GM21529 (cell line): ENCODE data around the gene USP5.
"Not testable (repeated sequence)": the region's sequence is repeated elsewhere in the genome, so short reads cannot be mapped to it uniquely, and the experiment has no call there.

ENCODE experiments used
- ATAC-seq: cut with Tn5 transposase; IDR thresholded peaks from one replicate; pipeline ENCODE4 v1.9.1; 2021; ENCODE audit not compliant: unreplicated experiment

USP5 gene

DNA sequence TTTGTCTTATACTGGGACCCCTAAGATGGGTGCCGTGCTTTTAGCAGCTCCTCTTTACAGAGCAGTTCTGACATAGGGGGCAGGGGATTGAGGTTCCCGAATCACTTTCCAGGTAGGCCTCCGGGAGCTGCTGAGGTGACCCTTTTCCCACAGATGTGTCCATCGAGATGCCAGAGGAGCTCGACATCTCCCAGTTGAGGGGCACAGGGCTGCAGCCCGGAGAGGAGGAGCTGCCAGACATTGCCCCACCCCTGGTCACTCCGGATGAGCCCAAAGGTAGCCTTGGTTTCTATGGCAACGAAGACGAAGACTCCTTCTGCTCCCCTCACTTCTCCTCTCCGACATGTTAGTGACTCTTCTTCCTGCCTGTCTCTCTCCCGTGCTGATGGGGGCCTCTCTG lies 11.1 kb downstream of the USP5 start:
- no peak for ATAC-seq

DNA sequence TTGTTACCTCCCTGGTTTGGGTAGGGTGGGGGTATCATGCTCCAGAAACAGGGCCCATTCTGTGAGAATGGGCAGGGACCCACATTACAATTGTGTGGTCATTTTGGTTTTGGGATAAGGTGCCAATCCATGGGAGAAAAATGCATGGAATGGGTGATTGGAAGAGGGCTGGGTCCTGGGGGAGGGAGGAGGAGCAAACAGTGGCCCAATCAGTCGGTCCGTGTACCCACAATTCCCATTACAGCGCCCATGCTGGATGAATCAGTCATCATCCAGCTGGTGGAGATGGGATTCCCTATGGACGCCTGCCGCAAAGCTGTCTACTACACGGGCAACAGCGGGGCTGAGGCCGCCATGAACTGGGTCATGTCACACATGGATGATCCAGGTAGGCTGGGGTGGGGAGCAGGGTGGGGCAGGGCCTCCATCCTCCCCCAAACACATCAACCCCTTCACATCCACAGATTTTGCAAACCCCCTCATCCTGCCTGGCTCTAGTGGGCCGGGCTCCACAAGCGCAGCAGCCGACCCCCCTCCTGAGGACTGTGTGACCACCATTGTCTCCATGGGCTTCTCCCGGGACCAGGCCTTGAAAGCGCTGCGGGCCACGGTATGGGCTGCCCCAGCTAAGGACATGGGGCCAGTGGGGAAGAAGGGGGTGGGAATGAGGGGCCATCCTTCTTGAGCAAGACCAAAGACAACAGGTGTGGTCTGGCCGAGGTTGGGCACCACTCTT lies 11.8 kb downstream of the USP5 start:
- ATAC-seq = no peak

DNA sequence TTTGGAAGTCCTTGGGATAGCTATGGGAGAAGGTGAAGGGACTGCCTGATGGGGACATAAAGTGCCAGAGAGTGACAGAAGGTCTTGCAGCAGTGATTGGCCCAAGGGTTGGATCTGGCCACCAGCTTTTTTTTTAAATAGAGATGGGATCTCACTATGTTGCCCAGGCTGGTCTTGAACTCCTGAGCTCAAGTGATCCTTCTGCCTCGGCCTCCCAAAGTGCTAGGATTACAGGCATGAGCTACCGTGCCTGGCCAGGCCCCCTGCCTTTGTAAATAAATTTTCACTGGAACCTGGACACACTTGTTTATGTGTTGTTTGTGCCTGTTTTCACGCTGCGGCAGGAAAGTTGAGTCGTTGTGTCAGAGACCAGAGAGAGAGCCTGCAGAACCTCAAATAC lies 13.4 kb downstream of the USP5 start:
- not testable (repeated sequence) for ATAC-seq

DNA sequence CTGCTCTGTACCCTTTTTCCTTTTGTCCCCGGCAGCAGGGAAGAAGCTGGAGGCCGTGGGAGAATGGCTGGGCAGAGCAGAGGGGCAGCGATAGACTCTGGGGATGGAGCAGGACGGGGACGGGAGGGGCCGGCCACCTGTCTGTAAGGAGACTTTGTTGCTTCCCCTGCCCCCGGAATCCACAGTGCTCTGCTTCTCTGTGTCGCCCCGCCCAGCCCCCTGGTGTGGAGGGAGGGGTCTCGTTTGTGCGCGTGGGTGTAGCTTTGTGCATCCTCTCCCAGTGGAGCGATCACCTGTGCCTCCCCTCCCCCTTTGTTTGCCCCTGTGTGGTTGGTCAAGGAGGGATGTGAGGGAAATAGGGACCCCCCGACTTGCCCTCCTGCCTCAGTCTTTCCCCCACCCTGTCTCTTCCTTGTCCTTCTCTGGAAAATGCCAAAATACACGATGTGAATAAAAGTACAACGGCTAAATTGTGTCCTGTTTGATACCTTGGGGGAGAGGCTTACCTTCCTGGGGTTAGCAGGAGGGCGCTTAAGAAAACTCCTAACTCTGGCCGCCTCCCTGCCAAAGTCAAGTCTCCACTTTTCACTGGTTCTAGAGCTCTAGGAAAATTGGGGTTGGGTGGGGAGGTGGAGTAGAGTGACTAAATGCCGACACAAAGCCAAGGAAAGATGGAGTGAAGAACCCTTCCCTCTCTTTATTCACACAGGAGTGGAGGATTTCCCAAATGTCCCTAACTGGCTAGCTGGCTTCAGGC lies 14.4 kb downstream of the USP5 start:
- ATAC-seq = no peak

DNA sequence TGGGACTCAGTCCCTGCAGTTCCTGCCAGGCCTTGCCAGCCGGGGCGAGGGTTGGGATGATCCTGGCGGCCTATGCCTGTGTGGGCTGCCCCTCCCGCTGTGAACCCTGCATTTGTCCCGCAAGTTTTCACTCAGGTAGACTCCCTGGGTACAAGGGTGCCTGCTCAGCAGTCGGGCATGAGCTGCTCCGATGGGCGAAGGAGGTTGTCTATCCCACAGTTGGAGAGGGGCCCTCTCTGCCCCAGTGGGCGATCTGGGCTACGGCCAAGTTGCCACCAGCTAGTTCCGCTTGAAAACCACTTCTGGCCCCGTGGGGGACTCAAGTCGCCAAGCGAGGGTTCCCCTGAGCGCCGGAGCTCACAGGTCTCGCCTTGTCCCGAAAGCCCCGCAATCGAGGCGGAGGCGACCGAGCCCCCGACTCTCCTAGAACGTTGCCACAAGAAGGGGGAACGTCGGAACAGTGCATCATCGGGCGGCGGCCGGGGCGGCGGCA lies 15.0 kb downstream of the USP5 start:
- peak; percentile 17 for ATAC-seq

DNA sequence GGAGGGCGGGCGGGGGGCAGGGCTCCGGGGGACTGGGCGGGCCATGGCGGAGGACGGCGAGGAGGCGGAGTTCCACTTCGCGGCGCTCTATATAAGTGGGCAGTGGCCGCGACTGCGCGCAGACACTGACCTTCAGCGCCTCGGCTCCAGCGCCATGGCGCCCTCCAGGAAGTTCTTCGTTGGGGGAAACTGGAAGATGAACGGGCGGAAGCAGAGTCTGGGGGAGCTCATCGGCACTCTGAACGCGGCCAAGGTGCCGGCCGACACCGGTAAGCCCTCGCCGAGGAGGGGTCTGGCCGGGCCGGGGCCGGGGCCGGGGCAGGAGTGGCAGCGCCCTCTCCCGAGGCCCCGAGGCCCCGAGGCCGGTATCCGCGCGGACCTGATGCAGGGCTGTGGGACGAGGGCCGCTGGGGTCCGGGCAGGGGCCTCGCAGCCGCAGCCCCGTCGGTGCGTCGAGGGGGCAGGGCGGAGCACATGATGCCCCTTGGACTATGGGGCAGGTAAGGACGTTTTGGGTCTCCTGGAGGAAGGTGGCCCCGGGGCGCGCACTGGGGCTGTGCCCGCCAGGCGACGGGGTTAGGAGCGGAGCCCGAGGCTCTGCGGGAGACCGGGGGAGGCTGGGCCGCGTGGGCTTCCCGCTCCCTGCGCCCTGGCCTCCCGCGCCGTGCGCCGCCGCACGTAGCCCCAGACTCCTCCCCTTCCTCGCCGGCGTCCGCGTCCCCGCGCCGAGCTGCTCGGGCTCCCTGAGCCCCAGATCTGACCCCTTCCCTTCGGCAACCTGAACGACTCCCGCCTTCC lies 15.7 kb downstream of the USP5 start, which contains the start of gene TPI1:
Gene TPI1, plus strand, starts transcription at position 119 of the 798 bp plus-strand sequence. Its CDS starts 36 bp downstream, at position 155.
- ATAC-seq = peak; percentile 55

DNA sequence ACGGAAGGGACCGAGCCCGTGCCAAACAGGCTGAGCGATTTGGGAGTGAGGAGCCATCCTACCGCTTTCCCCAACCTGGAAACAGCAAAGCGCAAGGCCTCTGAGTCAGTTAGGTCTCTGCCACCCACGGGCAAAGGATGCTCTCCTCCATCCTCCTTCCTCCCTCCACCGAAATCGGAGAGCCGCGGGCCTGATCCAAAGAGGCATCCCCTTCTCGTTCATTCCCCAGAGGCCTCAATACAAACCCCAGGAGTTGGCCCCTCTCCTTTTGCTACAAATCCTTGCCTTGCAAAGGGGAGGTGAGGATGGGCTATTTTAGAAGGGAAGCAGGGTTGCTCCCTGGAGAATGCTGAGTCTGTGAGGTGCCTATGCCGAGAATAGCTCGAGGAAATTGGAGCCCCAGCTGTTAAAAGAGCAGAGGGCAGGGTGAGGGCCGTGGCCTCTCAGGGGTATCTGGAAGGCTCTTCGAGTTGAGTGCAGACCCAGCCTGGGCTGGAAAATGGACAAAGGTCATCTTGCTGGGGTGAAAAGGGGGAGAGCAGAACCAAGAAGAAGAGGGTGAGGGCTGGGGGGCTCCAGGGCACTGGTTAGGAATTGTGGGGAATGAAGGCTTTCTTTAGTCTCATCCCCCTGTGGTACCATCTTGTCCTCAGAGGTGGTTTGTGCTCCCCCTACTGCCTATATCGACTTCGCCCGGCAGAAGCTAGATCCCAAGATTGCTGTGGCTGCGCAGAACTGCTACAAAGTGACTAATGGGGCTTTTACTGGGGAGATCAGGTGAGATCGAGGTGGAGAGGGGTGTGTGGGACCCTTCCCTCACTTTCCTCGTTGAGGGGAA lies 16.5 kb downstream of the USP5 start:
- ATAC-seq = no peak

DNA sequence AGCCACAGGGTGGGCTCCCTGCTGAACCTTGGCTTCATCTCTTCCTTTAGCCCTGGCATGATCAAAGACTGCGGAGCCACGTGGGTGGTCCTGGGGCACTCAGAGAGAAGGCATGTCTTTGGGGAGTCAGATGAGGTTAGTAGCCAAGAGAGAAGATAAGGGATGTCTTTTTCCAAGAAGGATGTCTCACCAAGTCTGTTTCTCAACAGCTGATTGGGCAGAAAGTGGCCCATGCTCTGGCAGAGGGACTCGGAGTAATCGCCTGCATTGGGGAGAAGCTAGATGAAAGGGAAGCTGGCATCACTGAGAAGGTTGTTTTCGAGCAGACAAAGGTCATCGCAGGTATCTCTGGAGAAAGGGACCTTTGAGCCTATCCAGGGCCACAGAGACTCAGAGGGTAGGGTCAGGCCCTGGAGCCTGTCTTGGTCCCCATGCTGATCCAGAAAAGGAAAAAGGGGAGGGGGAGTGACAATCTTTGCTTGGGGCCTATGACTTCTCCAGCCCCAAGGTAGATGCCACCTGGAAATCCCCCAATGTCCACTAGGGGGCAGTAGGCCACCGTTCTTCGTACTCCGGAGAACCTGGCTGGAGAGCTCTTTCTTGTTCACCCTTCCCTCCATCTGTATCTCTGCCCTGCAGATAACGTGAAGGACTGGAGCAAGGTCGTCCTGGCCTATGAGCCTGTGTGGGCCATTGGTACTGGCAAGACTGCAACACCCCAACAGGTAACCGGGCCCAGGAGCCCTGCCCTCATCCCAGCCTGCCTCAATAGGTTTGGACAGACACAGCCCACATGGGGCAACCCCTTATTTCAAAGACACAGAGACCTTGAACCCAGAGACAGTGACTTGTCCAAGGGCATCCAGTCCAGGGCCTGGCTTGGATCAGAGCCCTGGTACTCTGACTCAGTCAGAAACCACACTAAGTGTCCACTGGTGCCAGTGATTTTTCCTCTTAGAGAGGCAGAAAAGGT lies 17.4 kb downstream of the USP5 start:
- no peak for ATAC-seq

DNA sequence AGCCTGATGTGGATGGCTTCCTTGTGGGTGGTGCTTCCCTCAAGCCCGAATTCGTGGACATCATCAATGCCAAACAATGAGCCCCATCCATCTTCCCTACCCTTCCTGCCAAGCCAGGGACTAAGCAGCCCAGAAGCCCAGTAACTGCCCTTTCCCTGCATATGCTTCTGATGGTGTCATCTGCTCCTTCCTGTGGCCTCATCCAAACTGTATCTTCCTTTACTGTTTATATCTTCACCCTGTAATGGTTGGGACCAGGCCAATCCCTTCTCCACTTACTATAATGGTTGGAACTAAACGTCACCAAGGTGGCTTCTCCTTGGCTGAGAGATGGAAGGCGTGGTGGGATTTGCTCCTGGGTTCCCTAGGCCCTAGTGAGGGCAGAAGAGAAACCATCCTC lies 18.4 kb downstream of the USP5 start:
- ATAC-seq = not testable (repeated sequence)

DNA sequence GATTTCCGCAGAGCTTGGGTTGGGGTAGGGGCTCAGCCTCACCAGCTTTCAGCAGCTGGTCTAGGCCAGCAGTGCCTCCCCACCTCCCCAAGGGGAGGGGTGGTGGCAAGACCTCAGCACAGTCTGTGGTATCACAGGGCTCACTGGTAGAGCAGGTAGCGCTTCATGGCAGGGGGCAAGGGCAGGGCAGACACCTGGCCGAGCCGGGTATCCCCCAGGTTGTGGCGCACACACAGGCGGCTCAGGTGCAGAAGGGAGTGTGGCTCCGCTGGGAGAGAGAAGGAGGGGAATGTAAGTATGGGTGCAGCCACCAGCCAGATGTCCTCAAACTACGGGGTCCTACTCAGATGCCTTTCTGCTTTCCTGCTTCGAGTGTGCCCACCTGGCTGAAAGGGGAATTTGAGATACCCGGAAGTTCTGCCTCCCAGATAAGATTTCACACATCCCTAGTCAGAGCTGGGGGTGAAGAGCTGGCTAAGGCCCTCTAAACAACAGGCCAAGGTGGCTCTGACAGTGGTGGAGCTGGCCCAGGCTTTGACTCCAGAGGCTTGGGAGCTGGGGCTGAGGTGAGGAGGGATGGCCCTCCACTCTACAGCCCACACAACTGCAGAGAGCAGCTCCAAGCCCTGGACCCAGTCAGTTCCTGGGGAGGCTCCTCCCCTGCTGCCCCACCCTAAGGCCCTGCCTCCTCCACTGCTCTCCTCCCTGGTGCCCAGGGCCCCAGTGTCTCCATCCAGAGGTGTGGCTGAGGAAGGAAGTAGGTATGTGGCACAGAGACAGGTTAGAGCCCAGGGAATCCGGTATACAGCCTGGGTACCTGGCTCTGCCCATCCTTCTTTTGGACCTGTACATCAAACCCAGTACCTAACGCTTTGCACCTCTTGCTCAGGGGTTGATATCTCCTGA lies 19.4 kb downstream of the USP5 start:
- ATAC-seq = no peak

DNA sequence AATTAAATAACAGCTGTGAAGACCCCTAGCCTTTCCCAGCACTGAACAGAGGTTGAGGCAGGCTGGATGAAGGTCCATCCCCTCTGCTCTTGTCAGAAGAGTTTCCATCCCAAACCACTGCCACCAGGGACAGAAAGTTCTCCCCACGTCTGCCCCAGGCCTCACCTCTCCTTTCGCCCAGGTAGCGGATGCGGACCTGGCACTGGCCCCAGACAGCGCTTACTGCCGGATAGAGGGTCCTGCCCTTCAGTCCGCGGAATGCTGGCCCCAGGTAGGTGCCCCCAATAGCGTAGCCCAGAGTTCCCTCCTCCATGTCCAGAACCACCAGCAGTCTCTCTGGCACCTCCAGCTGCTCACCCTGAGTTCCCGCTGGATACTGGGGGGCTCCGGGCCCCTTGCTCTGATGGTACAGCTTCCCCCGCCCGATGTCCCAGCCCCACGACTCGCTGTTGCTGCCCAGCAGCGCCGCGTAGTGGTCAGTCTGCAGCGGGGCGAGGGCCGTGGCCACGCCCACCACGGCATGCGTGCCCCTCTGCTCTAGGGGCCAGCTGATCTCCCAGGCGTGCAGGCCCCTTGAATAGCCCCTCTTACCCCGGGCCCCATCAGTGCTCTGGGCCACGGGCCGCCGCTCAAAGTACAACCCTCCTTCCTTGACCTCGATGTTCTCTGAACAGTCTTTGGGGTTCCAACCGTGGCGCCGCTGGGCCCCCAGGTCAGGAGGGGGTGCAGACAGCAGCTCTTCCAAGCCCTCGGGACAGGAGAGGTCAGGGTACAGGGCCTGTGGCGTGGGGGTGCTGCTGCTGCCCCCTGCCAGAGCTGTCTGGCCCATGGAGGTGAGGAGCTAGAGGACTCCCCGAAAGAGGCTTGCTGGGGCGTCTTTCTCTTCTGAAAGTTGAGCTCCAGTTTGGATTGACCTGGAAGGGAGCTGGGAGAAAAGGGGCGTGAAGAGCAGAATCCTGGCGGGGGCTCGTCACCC lies 20.4 kb downstream of the USP5 start:
- no peak for ATAC-seq

DNA sequence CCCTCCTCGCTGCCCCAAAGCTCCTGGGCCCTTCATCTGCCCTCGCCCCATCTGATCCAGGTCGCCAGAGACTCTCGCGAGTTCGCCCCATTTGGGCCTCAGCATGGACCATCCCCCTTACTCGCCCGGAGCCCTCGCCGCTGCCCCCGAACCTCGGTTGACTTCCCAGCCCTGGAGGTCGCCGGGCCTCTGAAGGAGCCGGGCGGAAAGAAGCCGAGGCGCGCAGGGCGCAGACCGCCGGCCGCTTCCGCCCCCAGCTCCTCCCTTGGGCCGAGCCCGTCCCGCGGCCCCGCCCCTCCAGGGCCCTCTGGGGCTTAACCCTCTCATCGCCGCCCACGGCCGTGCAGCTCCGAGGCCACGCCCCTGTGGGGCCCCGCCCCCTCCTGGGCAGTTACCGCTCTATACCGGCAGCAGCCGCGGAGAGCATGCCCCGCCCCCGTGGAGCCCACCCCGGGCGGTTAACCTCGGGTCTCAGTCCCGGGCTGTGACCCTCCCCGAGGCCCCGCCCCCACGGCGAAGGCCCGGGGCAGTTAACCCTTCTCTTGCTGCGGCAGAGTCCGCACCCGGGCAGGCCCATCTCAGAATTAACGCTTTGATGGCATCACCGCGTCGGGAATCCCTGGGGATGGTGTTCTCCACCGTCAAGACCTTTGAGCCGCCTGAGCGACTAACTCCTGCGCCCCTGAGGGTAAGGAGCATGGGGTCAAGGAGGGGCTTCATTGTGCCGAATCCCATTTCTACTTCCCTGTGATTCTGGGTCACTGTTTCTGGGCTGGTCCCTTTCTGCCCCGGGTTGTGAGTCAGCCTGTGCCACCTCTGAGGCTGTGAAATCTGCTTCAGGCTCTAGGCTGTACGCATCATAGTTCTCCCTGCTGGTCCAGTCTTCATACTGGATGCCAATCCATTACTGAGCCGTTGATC lies 21.4 kb downstream of the USP5 start, which contains the start of gene SPSB2:
Gene SPSB2, minus strand, starts transcription at position 210 of the 921 bp plus-strand sequence. CDS start 402 bp downstream, outside the sequence.
- ATAC-seq = peak; percentile 70

DNA sequence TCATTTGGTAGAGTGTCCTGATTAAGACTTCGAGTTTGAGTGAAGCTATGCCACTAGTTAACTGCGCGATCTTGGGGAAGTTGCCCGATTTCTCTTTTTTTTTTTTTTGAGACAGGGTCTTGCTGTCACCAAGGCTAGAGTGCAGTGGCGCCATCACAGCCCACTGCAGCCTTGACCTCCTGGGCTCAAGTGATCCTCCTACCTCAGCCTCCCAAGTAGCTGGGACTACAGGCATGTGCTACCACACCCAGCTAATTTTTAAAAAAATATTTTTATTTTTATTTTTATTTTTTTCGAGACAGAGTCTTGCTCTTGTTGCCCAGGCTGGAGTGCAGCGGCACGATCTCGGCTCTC lies 22.0 kb downstream of the USP5 start:
- not testable (repeated sequence) for ATAC-seq

DNA sequence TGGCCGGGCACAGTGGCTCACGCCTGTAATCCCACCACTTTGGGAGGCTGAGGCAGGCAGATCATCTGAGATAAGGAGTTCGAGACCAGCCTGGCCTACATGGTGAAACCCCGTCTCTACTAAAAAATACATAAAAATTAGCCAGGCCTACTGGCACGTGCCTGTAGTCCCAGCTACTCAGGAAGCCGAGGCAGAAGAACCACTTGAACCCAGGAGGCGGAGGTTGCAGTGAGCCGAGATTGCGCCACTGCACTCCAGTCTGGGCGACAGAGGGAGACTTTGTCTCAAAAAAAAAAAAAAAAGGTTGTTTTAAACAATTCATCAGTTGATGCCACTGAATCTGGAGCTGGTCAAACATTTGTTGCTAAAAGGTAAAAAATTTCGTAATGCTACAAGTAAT lies 27.9 kb downstream of the USP5 start:
- ATAC-seq = not testable (repeated sequence)

DNA sequence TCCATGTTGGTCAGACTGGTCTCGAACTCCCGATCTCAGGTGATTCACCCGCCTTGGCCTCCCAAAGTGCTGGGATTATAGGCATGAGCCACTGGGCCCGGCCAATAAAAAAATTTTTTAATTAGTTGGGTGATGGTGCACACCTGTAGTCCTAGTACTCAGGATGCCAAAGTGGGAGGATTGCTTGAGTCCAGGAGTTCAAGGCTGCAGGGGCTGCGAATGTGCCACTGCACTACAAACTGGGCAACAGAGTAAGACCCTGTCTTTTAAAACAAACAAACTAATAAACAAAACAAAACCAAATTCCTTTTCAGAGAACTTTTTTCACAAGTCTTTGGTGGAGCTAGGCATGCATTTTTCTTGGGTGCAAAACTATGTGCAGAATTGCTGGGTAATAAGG lies 31.3 kb downstream of the USP5 start:
- no peak for ATAC-seq

DNA sequence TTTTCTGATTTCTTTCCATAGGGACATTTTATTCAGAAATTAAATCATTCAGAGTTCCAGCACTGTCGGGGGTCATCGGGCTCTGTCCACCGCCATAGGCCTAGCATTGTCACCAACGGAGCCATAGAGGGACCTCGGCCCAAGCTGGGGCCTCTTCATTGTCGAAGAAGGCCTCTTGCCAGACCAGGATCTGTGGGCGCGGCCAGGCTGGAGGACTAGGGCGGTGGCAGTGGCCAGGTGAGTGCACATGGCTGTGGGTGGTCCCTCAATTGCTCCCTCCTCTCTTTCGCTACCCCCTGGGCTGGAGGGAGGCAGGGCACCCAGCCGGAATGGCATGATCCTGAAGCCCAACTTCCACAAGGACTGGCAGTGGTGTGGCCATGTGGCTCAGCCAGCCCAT lies 31.7 kb downstream of the USP5 start:
- no peak for ATAC-seq
